ENCODE data around the gene PCDHA1. TPM values are rescaled to one million over a fixed set of nuclear protein-coding genes. Genes with fewer than 3 reads are reported as not detected.

PCDHA1 gene
- total RNA-seq, 1 experiment from 2014 or later, result 0.48 TPM

GRCh38 chr5:140925806-140926442 is 140.0 kb downstream of the PCDHA1 start, which contains the start of gene PCDHAC1:
TSS of gene PCDHAC1 (plus strand) at chr5:140926299. CDS start at chr5:140926893, 594 bp downstream.

GRCh38 chr5:140966293-140967225 is 180.6 kb downstream of the PCDHA1 start, which contains the start of gene PCDHAC2:
TSS of gene PCDHAC2 (plus strand) at chr5:140966476. CDS start at chr5:140966767, 291 bp downstream.

DNA sequence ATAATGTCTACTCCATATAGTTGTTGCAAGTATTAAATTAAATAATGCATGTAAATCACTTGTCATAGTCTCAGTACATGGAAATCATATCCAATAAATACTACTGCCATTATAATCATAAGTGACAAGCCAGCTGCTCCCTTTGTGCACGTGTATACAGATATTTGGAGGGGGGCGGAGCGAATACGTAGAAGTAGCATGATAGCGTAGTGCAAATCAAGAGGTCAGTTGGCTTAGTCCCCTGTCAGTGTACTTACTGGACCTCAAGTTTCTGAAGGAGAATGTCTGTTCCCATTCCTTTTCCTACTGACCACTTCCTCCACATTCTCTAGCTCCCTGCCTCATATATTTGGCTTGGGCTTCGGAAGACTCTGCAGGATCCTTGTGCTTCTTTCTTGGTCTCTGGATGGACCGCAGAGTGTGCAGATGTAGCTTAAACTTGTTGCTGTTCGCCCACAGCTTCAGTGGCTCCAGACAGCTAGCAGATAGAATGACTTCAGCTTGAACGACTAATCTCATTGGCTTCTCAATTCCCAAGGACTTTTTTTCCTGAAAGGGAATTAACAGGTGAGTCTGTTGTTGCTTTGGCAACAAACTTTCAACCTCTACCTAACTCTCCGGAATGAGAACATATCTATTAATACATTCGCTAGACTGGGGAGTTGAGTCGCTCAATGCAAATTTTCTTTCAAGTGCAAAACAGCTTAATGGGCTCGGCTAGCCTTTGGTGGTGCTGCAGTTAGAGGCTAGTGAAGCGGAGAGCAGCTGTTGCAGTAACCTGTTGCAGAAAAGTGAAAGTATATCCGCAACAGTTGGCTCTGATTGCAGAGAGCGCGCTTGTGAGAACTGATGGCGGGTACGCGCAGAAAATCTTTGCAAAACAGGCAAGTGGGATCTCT is 264.9 kb downstream of the PCDHA1 start, which contains the start of gene PCDHB1:
PCDHB1 (plus strand) TSS at position 753 of the 899 bp plus-strand sequence; CDS start at position 850, 97 bp downstream.

Other genes with a start within 250 kb of the PCDHA1 start
- gene EIF4EBP3, start 238.5 kb upstream of the PCDHA1 start, total RNA-seq (2022; extraction: Qiagen RNA extraction; ENCODE audit: low read depth), result 1.8 to 3.2 TPM (median 2.2 TPM) in 5 replicates
- gene SRA1, start 228.7 kb upstream of the PCDHA1 start, total RNA-seq (2022; extraction: Qiagen RNA extraction; ENCODE audit: low read depth), result 41.1 to 48.2 TPM (median 44.5 TPM) in 5 replicates
- gene APBB3, start 221.5 kb upstream of the PCDHA1 start, total RNA-seq (2022; extraction: Qiagen RNA extraction; ENCODE audit: low read depth), result 5.6 to 8.6 TPM (median 8.0 TPM) in 5 replicates
- gene SLC35A4, start 221.3 kb upstream of the PCDHA1 start, total RNA-seq (2022; extraction: Qiagen RNA extraction; ENCODE audit: low read depth), result 58.2 to 89.0 TPM (median 76.8 TPM) in 5 replicates
- 3.0 to 5.1 TPM (median 4.5 TPM) in 5 replicates for gene CD14, start 153.0 kb upstream of the PCDHA1 start, total RNA-seq (2022; extraction: Qiagen RNA extraction; ENCODE audit: low read depth)
- 8.7 to 15.2 TPM (median 13.7 TPM) in 5 replicates for gene TMCO6, start 146.7 kb upstream of the PCDHA1 start, total RNA-seq (2022; extraction: Qiagen RNA extraction; ENCODE audit: low read depth)
- gene NDUFA2, start 138.5 kb upstream of the PCDHA1 start, total RNA-seq (2022; extraction: Qiagen RNA extraction; ENCODE audit: low read depth), result 104 to 122 TPM (median 115 TPM) in 5 replicates
- 90.7 to 127 TPM (median 98.8 TPM) in 5 replicates for gene IK, start 138.3 kb upstream of the PCDHA1 start, total RNA-seq (2022; extraction: Qiagen RNA extraction; ENCODE audit: low read depth)
- 24.2 to 33.0 TPM (median 30.9 TPM) in 5 replicates for gene WDR55, start 121.2 kb upstream of the PCDHA1 start, total RNA-seq (2022; extraction: Qiagen RNA extraction; ENCODE audit: low read depth)
- gene DND1, start 112.6 kb upstream of the PCDHA1 start, total RNA-seq (2022; extraction: Qiagen RNA extraction; ENCODE audit: low read depth), result 0.33 to 1.1 TPM (median 0.86 TPM) in 5 replicates
- gene HARS1, start 94.8 kb upstream of the PCDHA1 start, total RNA-seq (2022; extraction: Qiagen RNA extraction; ENCODE audit: low read depth), result 76.7 to 87.7 TPM (median 80.0 TPM) in 5 replicates
- 37.0 to 41.3 TPM (median 39.9 TPM) in 5 replicates for gene HARS2, start 94.7 kb upstream of the PCDHA1 start, total RNA-seq (2022; extraction: Qiagen RNA extraction; ENCODE audit: low read depth)
- gene ZMAT2, start 85.7 kb upstream of the PCDHA1 start, total RNA-seq (2022; extraction: Qiagen RNA extraction; ENCODE audit: low read depth), result 85.3 to 156 TPM (median 99.6 TPM) in 5 replicates
- 0.14 TPM in 1 of 5 replicates, not detected in the others for gene PCDHA2, start 8.7 kb downstream of the PCDHA1 start, total RNA-seq (2022; extraction: Qiagen RNA extraction; ENCODE audit: low read depth)
- gene PCDHA3, start 14.9 kb downstream of the PCDHA1 start, total RNA-seq (2022; extraction: Qiagen RNA extraction; ENCODE audit: low read depth), result 0.68 to 1.2 TPM (median 1.0 TPM) in 5 replicates
- gene PCDHA4, start 20.9 kb downstream of the PCDHA1 start, total RNA-seq (2022; extraction: Qiagen RNA extraction; ENCODE audit: low read depth), result 0.95 to 2.0 TPM (median 1.8 TPM) in 5 replicates
- 0.59 to 0.91 TPM (median 0.69 TPM) in 5 replicates for gene PCDHA5, start 35.5 kb downstream of the PCDHA1 start, total RNA-seq (2022; extraction: Qiagen RNA extraction; ENCODE audit: low read depth)
- gene PCDHA6, start 41.8 kb downstream of the PCDHA1 start, total RNA-seq (2022; extraction: Qiagen RNA extraction; ENCODE audit: low read depth), result 0.04 to 0.12 TPM (median 0.12 TPM) in 3 of 5 replicates, not detected in the others
- gene PCDHA7, start 48.1 kb downstream of the PCDHA1 start, total RNA-seq (2022; extraction: Qiagen RNA extraction; ENCODE audit: low read depth), result 0.06 to 0.21 TPM (median 0.13 TPM) in 5 replicates
- 0.05 TPM in 1 of 5 replicates, not detected in the others for gene PCDHA8, start 55.0 kb downstream of the PCDHA1 start, total RNA-seq (2022; extraction: Qiagen RNA extraction; ENCODE audit: low read depth)
- 0.04 TPM in 1 of 5 replicates, not detected in the others for gene PCDHA9, start 62.2 kb downstream of the PCDHA1 start, total RNA-seq (2022; extraction: Qiagen RNA extraction; ENCODE audit: low read depth)
- 0.02 to 0.11 TPM in 2 of 5 replicates, not detected in the others for gene PCDHA10, start 69.8 kb downstream of the PCDHA1 start, total RNA-seq (2022; extraction: Qiagen RNA extraction; ENCODE audit: low read depth)
- gene PCDHA11, start 82.8 kb downstream of the PCDHA1 start, total RNA-seq (2022; extraction: Qiagen RNA extraction; ENCODE audit: low read depth), result 0.04 to 0.20 TPM (median 0.08 TPM) in 5 replicates
- 2.1 to 3.6 TPM (median 2.7 TPM) in 5 replicates for gene PCDHA12, start 89.2 kb downstream of the PCDHA1 start, total RNA-seq (2022; extraction: Qiagen RNA extraction; ENCODE audit: low read depth)
- 0.06 to 0.11 TPM (median 0.08 TPM) in 3 of 5 replicates, not detected in the others for gene PCDHA13, start 96.0 kb downstream of the PCDHA1 start, total RNA-seq (2022; extraction: Qiagen RNA extraction; ENCODE audit: low read depth)
- 1.8 to 2.7 TPM (median 2.0 TPM) in 5 replicates for gene PCDHAC1, start 140.2 kb downstream of the PCDHA1 start, total RNA-seq (2022; extraction: Qiagen RNA extraction; ENCODE audit: low read depth)
- 3.3 to 7.4 TPM (median 4.4 TPM) in 5 replicates for gene PCDHAC2, start 180.3 kb downstream of the PCDHA1 start, total RNA-seq (2022; extraction: Qiagen RNA extraction; ENCODE audit: low read depth)